H9 (cell line): ENCODE measurements around the gene SHISA7. TPM values are rescaled to one million over a fixed set of nuclear protein-coding genes. Genes with fewer than 3 reads are reported as not detected.
A peak's percentile ranks its signal among the peaks of the same experiment; 100 is the strongest.

Source experiments
- DNase-seq: peaks from one replicate; pipeline ENCODE4 v3.0.0-alpha.2; 2017
- H2AFZ ChIP-seq: one replicate; pipeline ENCODE4 v1.6.1; 2013; ENCODE audit warnings: mild to moderate bottlenecking, low read length, control low read depth, moderate library complexity
- H2AK5ac ChIP-seq: 2 replicates; pipeline ENCODE4 v1.6.1; 2013; ENCODE audit warnings: low read length, control low read depth, mixed read lengths; ENCODE audit not compliant: insufficient read length
- H2BK120ac ChIP-seq: one replicate; pipeline ENCODE4 v1.6.1; 2013; ENCODE audit warnings: low read depth, mild to moderate bottlenecking, low read length, control low read depth, inconsistent platforms; ENCODE audit not compliant: poor library complexity, severe bottlenecking
- H2BK12ac ChIP-seq: 2 replicates; pipeline ENCODE4 v1.6.1; 2013; ENCODE audit warnings: low read length, control low read depth, mixed read lengths, low read depth; ENCODE audit not compliant: insufficient read length
- H2BK15ac ChIP-seq: 2 replicates; pipeline ENCODE4 v1.6.1; 2013; ENCODE audit warnings: low read depth, low read length, control low read depth
- H2BK20ac ChIP-seq: one replicate; pipeline ENCODE4 v1.6.1; 2013; ENCODE audit warnings: low read depth, mild to moderate bottlenecking, low read length, control low read depth, inconsistent platforms; ENCODE audit not compliant: poor library complexity, severe bottlenecking
- H2BK5ac ChIP-seq: 2 replicates; pipeline ENCODE4 v1.6.1; 2013; ENCODE audit warnings: low read length, control low read depth, mixed read lengths; ENCODE audit not compliant: insufficient read length
- H3K14ac ChIP-seq: 2 replicates; pipeline ENCODE4 v1.6.1; 2013; ENCODE audit warnings: low read length, control low read depth; ENCODE audit not compliant: insufficient read depth
- H3K18ac ChIP-seq: 2 replicates; pipeline ENCODE4 v1.6.1; 2013; ENCODE audit warnings: low read depth, mild to moderate bottlenecking, mixed read lengths, low read length, control low read depth; ENCODE audit not compliant: insufficient read length
- H3K23ac ChIP-seq: 2 replicates; pipeline ENCODE4 v1.6.1; 2013; ENCODE audit warnings: low read length, control low read depth, mixed read lengths, low read depth; ENCODE audit not compliant: insufficient read length
- H3K23me2 ChIP-seq: 2 replicates; pipeline ENCODE4 v1.6.1; 2013; ENCODE audit warnings: low read depth, mild to moderate bottlenecking, mixed read lengths, low read length, control low read depth; ENCODE audit not compliant: insufficient read length, poor library complexity, severe bottlenecking
- H3K27ac ChIP-seq: 2 replicates; pipeline ENCODE4 v1.5.1; 2013; ENCODE audit warnings: low read length, control low read depth, mixed read lengths, low read depth; ENCODE audit not compliant: insufficient read length
- H3K27me3 ChIP-seq: 2 replicates; pipeline ENCODE4 v1.6.1; 2013; ENCODE audit warnings: low read length, control low read depth, inconsistent platforms; ENCODE audit not compliant: insufficient read depth
- H3K4ac ChIP-seq: 2 replicates; pipeline ENCODE4 v1.6.1; 2013; ENCODE audit warnings: low read depth, mild to moderate bottlenecking, control low read depth, inconsistent platforms, low read length, moderate library complexity
- H3K4me1 ChIP-seq: 2 replicates; pipeline ENCODE4 v1.6.1; 2013; ENCODE audit warnings: low read length, control low read depth, inconsistent platforms; ENCODE audit not compliant: insufficient read depth
- H3K4me2 ChIP-seq: 2 replicates; pipeline ENCODE4 v1.6.1; 2013; ENCODE audit warnings: low read length, control low read depth, mixed read lengths; ENCODE audit not compliant: insufficient read length, insufficient read depth
- H3K56ac ChIP-seq: 2 replicates; pipeline ENCODE4 v1.6.1; 2013; ENCODE audit warnings: low read depth, mild to moderate bottlenecking, mixed read lengths, low read length, control low read depth; ENCODE audit not compliant: insufficient read length
- H3K79me1 ChIP-seq: 2 replicates; pipeline ENCODE4 v1.6.1; 2013; ENCODE audit warnings: low read depth, mild to moderate bottlenecking, moderate library complexity, low read length, control low read depth, inconsistent platforms; ENCODE audit not compliant: insufficient read depth, poor library complexity, severe bottlenecking
- H3K79me2 ChIP-seq: 2 replicates; pipeline ENCODE4 v1.6.1; 2013; ENCODE audit warnings: low read length, control low read depth, inconsistent platforms; ENCODE audit not compliant: insufficient read depth
- H3K9ac ChIP-seq: 2 replicates; pipeline ENCODE4 v1.6.1; 2013; ENCODE audit warnings: low read length, control low read depth, mixed read lengths; ENCODE audit not compliant: insufficient read length; ENCODE audit errors: extremely low read depth
- H3K9me3 ChIP-seq: one replicate; pipeline ENCODE4 v1.6.1; 2013; ENCODE audit warnings: low read depth, low read length, inconsistent platforms; ENCODE audit not compliant: control insufficient read depth
- H3T11ph ChIP-seq: one replicate; pipeline ENCODE4 v1.6.1; 2013; ENCODE audit warnings: mild to moderate bottlenecking, low read length, control low read depth, inconsistent platforms
- H4K20me1 ChIP-seq: one replicate; pipeline ENCODE4 v1.6.1; 2013; ENCODE audit not compliant: control insufficient read depth, insufficient read length, insufficient read depth
- H4K5ac ChIP-seq: 2 replicates; pipeline ENCODE4 v1.6.1; 2013; ENCODE audit warnings: low read depth, mild to moderate bottlenecking, mixed read lengths, low read length, control low read depth; ENCODE audit not compliant: insufficient read length
- H4K8ac ChIP-seq: replicated peaks from 2 replicates; pipeline ENCODE4 v1.6.1; 2013; ENCODE audit warnings: low read length, control low read depth, mixed read lengths, low read depth; ENCODE audit not compliant: insufficient read length
- H4K91ac ChIP-seq: 2 replicates; pipeline ENCODE4 v1.6.1; 2013; ENCODE audit warnings: low read depth, mild to moderate bottlenecking, moderate library complexity, mixed read lengths, low read length, control low read depth; ENCODE audit not compliant: insufficient read length
- H3K27ac Mint-ChIP-seq, 3 experiments: 2 replicates in 2 of 3; 3 replicates in 1 of 3; pipeline ENCODE4 v1.8.0; 2020 to 2021; ENCODE audit warnings: mixed read lengths in 3 of 3, mild to moderate bottlenecking in 1 of 3, moderate library complexity in 1 of 3
- H3K27me3 Mint-ChIP-seq: 2 replicates; pipeline ENCODE4 v1.8.0; 2021; ENCODE audit warnings: low read depth, mild to moderate bottlenecking, moderate library complexity, mixed read lengths
- H3K36me3 Mint-ChIP-seq, 3 experiments: 2 replicates in 2 of 3; 3 replicates in 1 of 3; pipeline ENCODE4 v1.8.0; 2020 to 2021; ENCODE audit warnings: low read depth in 3 of 3, mixed read lengths in 3 of 3; ENCODE audit not compliant: insufficient read depth in 1 of 3
- H3K4me1 Mint-ChIP-seq, 2 experiments: 2 replicates each; pipeline ENCODE4 v1.8.0; 2020; ENCODE audit warnings: mixed read lengths in 2 of 2
- H3K4me3 Mint-ChIP-seq, 2 experiments: 2 replicates in 1 of 2; 3 replicates in 1 of 2; pipeline ENCODE4 v1.8.0; 2020 to 2021; ENCODE audit warnings: mild to moderate bottlenecking in 2 of 2, mixed read lengths in 2 of 2, moderate library complexity in 1 of 2
- H3K9me3 Mint-ChIP-seq, 2 experiments: 2 replicates in 1 of 2; 3 replicates in 1 of 2; pipeline ENCODE4 v1.8.0; 2020; ENCODE audit warnings: mild to moderate bottlenecking in 2 of 2, mixed read lengths in 2 of 2, moderate library complexity in 1 of 2
- CTCF ChIP-seq: fragments of 200-600 bp; sonication (generic); conservative IDR thresholded peaks from 3 replicates; pipeline ENCODE4 v1.8.0; 2021; ENCODE audit warnings: antibody characterized with exemption, mild to moderate bottlenecking
- WGBS: extraction: QIAGEN DNeasy Blood & Tissue Kit; methylation state at CpG from one replicate; pipeline ENCODE4 v1.1.7; 2013; ENCODE audit warnings: missing lambda C conversion rate, low lambda C conversion rate, mixed read lengths; ENCODE audit not compliant: insufficient read length; ENCODE audit errors: extremely low coverage; 5-methylcytosine and 5-hydroxymethylcytosine counted together
- total RNA-seq: library from RNA; stranded (reverse); gene quantifications from 2 replicates; pipeline ENCODE4 v1.2.1, GENCODE V29; 2021

SHISA7 gene
- total RNA-seq, 1 experiment from 2014 or later, result 0.31 TPM

GRCh38 chr19:55406826-55407549 lies 36.1 kb downstream of the SHISA7 start:
- H2AFZ ChIP-seq, result no peak overlapping the region
- H4K20me1 ChIP-seq, result no peaks in the 10 kb centered on the region
- H3K56ac ChIP-seq, result no peak overlapping the region
- Mint-ChIP-seq H3K4me3 (peak overlapping the region; percentile 88 to 90), H3K4me1 (peaks cover 18 to 36% of the 10 kb centered on the region in 2 experiments), H3K36me3 (peaks cover 46 to 55% (median 53%) of the 10 kb centered on the region in 3 experiments), H3K27me3 (peaks cover 26% of the 10 kb centered on the region), H3K9me3 (peaks cover 20 to 21% of the 10 kb centered on the region in 2 experiments), H3K27ac (peak overlapping the region; percentile 34 to 79 (median 58); a peak in 6 of 7 replicates)
- no peak overlapping the region for H3T11ph ChIP-seq
- no CpG with 5 or more reads among the region's 35 CpGs for WGBS
- no peak overlapping the region for H3K27ac ChIP-seq
- no peak overlapping the region for H2BK120ac ChIP-seq
- H3K4me2 ChIP-seq, result peak overlapping the region; percentile 77
- no peak overlapping the region for H2AK5ac ChIP-seq
- no peaks in the 10 kb centered on the region for H3K27me3 ChIP-seq
- peak overlapping the region; percentile 73 for H3K9ac ChIP-seq
- H4K91ac ChIP-seq, result no peak overlapping the region
- peak overlapping the region; percentile 81 for H3K14ac ChIP-seq
- no peak for TF ChIP-seq CTCF
- DNase-seq, result no peak
- H3K79me2 ChIP-seq, result peaks cover 14% of the 10 kb centered on the region; the same call in 1 of the 2 replicates
- H2BK15ac ChIP-seq, result no peak overlapping the region
- no peak overlapping the region for H2BK12ac ChIP-seq
- H3K18ac ChIP-seq, result peak overlapping the region; percentile 72
- no peaks in the 10 kb centered on the region; the same call in 1 of the 2 replicates for H3K4me1 ChIP-seq
- H2BK20ac ChIP-seq, result no peak overlapping the region
- H3K79me1 ChIP-seq, result peaks cover 7% of the 10 kb centered on the region
- no peaks in the 10 kb centered on the region for H3K9me3 ChIP-seq
- no peak overlapping the region for H3K4ac ChIP-seq
- H2BK5ac ChIP-seq, result no peak overlapping the region
- no peak overlapping the region for H4K5ac ChIP-seq
- H3K23me2 ChIP-seq, result peaks cover 6% of the 10 kb centered on the region
- H4K8ac ChIP-seq, result no peak overlapping the region
- H3K23ac ChIP-seq, result no peak overlapping the region
